Endothelial cell (in vitro differentiated cells): Measurements from ENCODE around the gene DGUOK. TPM values are rescaled to one million over a fixed set of nuclear protein-coding genes. Genes with fewer than 3 reads are reported as not detected.

ENCODE experiments used
- DNase-seq: peaks from one replicate; pipeline ENCODE4 v3.0.0; 2021; ENCODE audit warnings: low spot score
- H3K27ac Mint-ChIP-seq: one replicate; pipeline ENCODE4 v1.8.0; 2021; ENCODE audit warnings: mixed read lengths, inconsistent platforms; ENCODE audit not compliant: unreplicated experiment
- H3K27me3 Mint-ChIP-seq: one replicate; pipeline ENCODE4 v1.8.0; 2021; ENCODE audit warnings: mild to moderate bottlenecking, moderate library complexity, mixed read lengths, inconsistent platforms; ENCODE audit not compliant: unreplicated experiment
- H3K36me3 Mint-ChIP-seq: one replicate; pipeline ENCODE4 v1.8.0; 2021; ENCODE audit warnings: mild to moderate bottlenecking, low read depth, mixed read lengths, inconsistent platforms; ENCODE audit not compliant: unreplicated experiment
- H3K4me1 Mint-ChIP-seq: one replicate; pipeline ENCODE4 v1.8.0; 2021; ENCODE audit warnings: mild to moderate bottlenecking, mixed read lengths, inconsistent platforms; ENCODE audit not compliant: unreplicated experiment
- H3K4me3 Mint-ChIP-seq: one replicate; pipeline ENCODE4 v1.8.0; 2021; ENCODE audit warnings: mild to moderate bottlenecking, mixed read lengths, inconsistent platforms; ENCODE audit not compliant: unreplicated experiment
- H3K9me3 Mint-ChIP-seq: one replicate; pipeline ENCODE4 v1.8.0; 2021; ENCODE audit warnings: mixed read lengths, inconsistent platforms; ENCODE audit not compliant: unreplicated experiment
- CTCF ChIP-seq: fragments of 200-600 bp; sonication (generic); IDR thresholded peaks from one replicate; pipeline ENCODE4 v1.5.0; 2021; ENCODE audit warnings: antibody characterized with exemption; ENCODE audit not compliant: unreplicated experiment
- total RNA-seq: library from RNA; stranded (reverse); fragmentation: NEBNext Ultra II Directional; extraction: Animal tissue kit (Norgen Biotek cat#: 25700); gene quantifications from one replicate; pipeline ENCODE4 v1.2.1, GENCODE V29; 2021; ENCODE audit not compliant: unreplicated experiment

DGUOK gene
- total RNA-seq, 1 donor from 2014 or later: 68.3 TPM

GRCh38 chr2:73972846-73973245, 46.2 kb downstream of the DGUOK start:
- DNase-seq: no peak
- peaks cover 20% of the 10 kb centered on the region for H3K4me1 Mint-ChIP-seq
- no peak overlapping the region for H3K4me3 Mint-ChIP-seq
- no peak overlapping the region for H3K27ac Mint-ChIP-seq
- no peaks in the 10 kb centered on the region for H3K9me3 Mint-ChIP-seq
- no peaks in the 10 kb centered on the region for H3K27me3 Mint-ChIP-seq
- TF ChIP-seq CTCF: no peak
- no peaks in the 10 kb centered on the region for H3K36me3 Mint-ChIP-seq

- no peak overlapping the region for H3K27ac Mint-ChIP-seq
- no peak for DNase-seq
These were observed 49.1 kb downstream of the DGUOK start for GRCh38 chr2:73975731-73976130.

GRCh38 chr2:73976803-73977202, 50.1 kb downstream of the DGUOK start:
- Mint-ChIP-seq H3K4me3 (no peak overlapping the region), H3K27ac (no peak overlapping the region), H3K27me3 (peaks cover 3% of the 10 kb centered on the region), H3K36me3 (no peaks in the 10 kb centered on the region), H3K4me1 (peaks cover 26% of the 10 kb centered on the region), H3K9me3 (no peaks in the 10 kb centered on the region)
- DNase-seq: no peak
- TF ChIP-seq CTCF: no peak

More at GRCh38 chr2:73975731-73976130, 49.1 kb downstream of the DGUOK start:
- no peak overlapping the region for H3K4me3 Mint-ChIP-seq
- no peaks in the 10 kb centered on the region for H3K9me3 Mint-ChIP-seq
- H3K4me1 Mint-ChIP-seq: peaks cover 25% of the 10 kb centered on the region
- TF ChIP-seq CTCF: no peak
- H3K27me3 Mint-ChIP-seq: no peaks in the 10 kb centered on the region
- H3K36me3 Mint-ChIP-seq: no peaks in the 10 kb centered on the region

GRCh38 chr2:73977466-73977865, 50.8 kb downstream of the DGUOK start:
- no peak for DNase-seq
- Mint-ChIP-seq H3K27me3 (peaks cover 4% of the 10 kb centered on the region), H3K27ac (no peak overlapping the region), H3K4me3 (peak overlapping the region; percentile 7), H3K36me3 (no peaks in the 10 kb centered on the region), H3K9me3 (no peaks in the 10 kb centered on the region), H3K4me1 (peaks cover 28% of the 10 kb centered on the region)
- TF ChIP-seq CTCF: no peak

- no peaks in the 10 kb centered on the region for H3K36me3 Mint-ChIP-seq
- TF ChIP-seq CTCF: no peak
- peaks cover 36% of the 10 kb centered on the region for H3K4me1 Mint-ChIP-seq
- H3K9me3 Mint-ChIP-seq: no peaks in the 10 kb centered on the region
- H3K4me3 Mint-ChIP-seq: no peak overlapping the region
- H3K27ac Mint-ChIP-seq: peak overlapping the region; percentile 77
- H3K27me3 Mint-ChIP-seq: peaks cover 10% of the 10 kb centered on the region
- DNase-seq: no peak
These were observed 52.3 kb downstream of the DGUOK start for GRCh38 chr2:73979021-73979420.
